Epidermal melanocyte (primary cell): Measurements from ENCODE around the gene ICE2.

Experiments
- DNase-seq: peaks from one replicate; pipeline ENCODE4 v3.0.0; 2011; ENCODE audit warnings: low spot score; ENCODE audit not compliant: insufficient read length

ICE2 gene

GRCh38 chr15:60493166-60493565 lies 14.2 kb upstream of the ICE2 start:
- no peak for DNase-seq

GRCh38 chr15:60486742-60487141 lies 7.8 kb upstream of the ICE2 start:
- no peak for DNase-seq

GRCh38 chr15:60485365-60486055 lies 6.6 kb upstream of the ICE2 start:
- no peak for DNase-seq

GRCh38 chr15:60483042-60483441 lies 4.1 kb upstream of the ICE2 start:
- no peak for DNase-seq

GRCh38 chr15:60480888-60481287 lies 1.9 kb upstream of the ICE2 start:
- no peak for DNase-seq

- DNase-seq, result no peak
Measured at GRCh38 chr15:60480149-60480548, 1.2 kb upstream of the ICE2 start.

GRCh38 chr15:60479361-60480110 lies 594 bp upstream of the ICE2 start:
- DNase-seq, result no peak

- DNase-seq, result no peak
Measured at GRCh38 chr15:60477916-60478565, 901 bp downstream of the ICE2 start.

- DNase-seq, result no peak
Measured at GRCh38 chr15:60477164-60477563, 1.8 kb downstream of the ICE2 start.

GRCh38 chr15:60476713-60477112 lies 2.2 kb downstream of the ICE2 start:
- no peak for DNase-seq

- no peak for DNase-seq
Measured at GRCh38 chr15:60473135-60473534, 5.8 kb downstream of the ICE2 start.

- DNase-seq, result no peak
Measured at GRCh38 chr15:60471314-60471713, 7.6 kb downstream of the ICE2 start.

- no peak for DNase-seq
Measured at GRCh38 chr15:60469893-60470641, 8.9 kb downstream of the ICE2 start.

- no peak for DNase-seq
Measured at GRCh38 chr15:60464836-60465630, 13.9 kb downstream of the ICE2 start.

GRCh38 chr15:60462027-60462426 lies 16.9 kb downstream of the ICE2 start:
- no peak for DNase-seq

GRCh38 chr15:60460931-60461330 lies 18.0 kb downstream of the ICE2 start:
- DNase-seq, result no peak

- DNase-seq, result no peak
Measured at GRCh38 chr15:60458721-60459120, 20.2 kb downstream of the ICE2 start.

- DNase-seq, result no peak
Measured at GRCh38 chr15:60457985-60458384, 21.0 kb downstream of the ICE2 start.

GRCh38 chr15:60454824-60455223 lies 24.1 kb downstream of the ICE2 start:
- no peak for DNase-seq

- DNase-seq, result no peak
Measured at GRCh38 chr15:60448668-60449360, 30.1 kb downstream of the ICE2 start.
